WTC11 (cell line): ENCODE measurements around the gene CIDEC. TPM values are rescaled to one million over a fixed set of nuclear protein-coding genes. Genes with fewer than 3 reads are reported as not detected.

Source experiments
- ATAC-seq: fragments of 200-7000 bp; cut with Tn5 transposase; 2 replicates; pipeline ENCODE4 v1.10.0; 2021; ENCODE audit warnings: mild to moderate bottlenecking, moderate library complexity
- CTCF ChIA-PET: fragments of 300-600 bp; sonication (Branson Sonifier 250); formaldehyde crosslinking; loops from one replicate; lab custom pipeline; 2021; ENCODE audit warnings: antibody characterized with exemption; lab: Charles Lee
- POLR2A ChIA-PET: fragments of 350-600 bp; sonication (Branson Sonifier 250); formaldehyde crosslinking; loops from one replicate; lab custom pipeline; 2021; ENCODE audit warnings: antibody characterized with exemption; lab: Charles Lee
- DNase-seq: peaks from one replicate; pipeline ENCODE4 v3.0.0; 2021; ENCODE audit warnings: low spot score
- H3K27ac Mint-ChIP-seq: 2 replicates; pipeline ENCODE4 v1.8.0; 2021; ENCODE audit warnings: mixed read lengths
- H3K27me3 Mint-ChIP-seq: 2 replicates; pipeline ENCODE4 v1.8.0; 2021; ENCODE audit warnings: low read depth, mild to moderate bottlenecking, moderate library complexity, mixed read lengths
- H3K36me3 Mint-ChIP-seq: 2 replicates; pipeline ENCODE4 v1.8.0; 2021; ENCODE audit warnings: mixed read lengths
- H3K4me1 Mint-ChIP-seq: 2 replicates; pipeline ENCODE4 v1.8.0; 2022; ENCODE audit warnings: mixed read lengths
- H3K4me3 Mint-ChIP-seq: 2 replicates; pipeline ENCODE4 v1.8.0; 2021; ENCODE audit warnings: mild to moderate bottlenecking, moderate library complexity, mixed read lengths
- H3K9me3 Mint-ChIP-seq: 2 replicates; pipeline ENCODE4 v1.8.0; 2021; ENCODE audit warnings: mixed read lengths
- ARID4B ChIP-seq: sonication (generic); formaldehyde crosslinking; IDR thresholded peaks from 2 replicates; pipeline ENCODE4 v1.8.0; 2023; ENCODE audit warnings: missing genetic modification reagents, mild to moderate bottlenecking, borderline replicate concordance
- ATF2 ChIP-seq: sonication (generic); formaldehyde crosslinking; IDR thresholded peaks from 2 replicates; pipeline ENCODE4 v1.8.1; 2022; ENCODE audit warnings: low read depth, missing genetic modification reagents, borderline replicate concordance
- ERG ChIP-seq: fragments of 250-450 bp; sonication (Bioruptor Pico); IDR thresholded peaks from 2 replicates; pipeline ENCODE4 v1.8.0; 2021; ENCODE audit warnings: mild to moderate bottlenecking
- KAT7 ChIP-seq: sonication (generic); formaldehyde crosslinking; IDR thresholded peaks from 2 replicates; pipeline ENCODE4 v1.8.1; 2023; ENCODE audit warnings: missing genetic modification reagents, mild to moderate bottlenecking, borderline replicate concordance
- MYBL2 ChIP-seq: sonication (generic); formaldehyde crosslinking; IDR thresholded peaks from 2 replicates; pipeline ENCODE4 v1.8.1; 2023; ENCODE audit warnings: mild to moderate bottlenecking, moderate library complexity, missing genetic modification reagents
- NFE2L1 ChIP-seq: sonication (generic); formaldehyde crosslinking; IDR thresholded peaks from 2 replicates; pipeline ENCODE4 v1.8.1; 2023; ENCODE audit warnings: missing genetic modification reagents
- RELA ChIP-seq: sonication (generic); formaldehyde crosslinking; IDR thresholded peaks from 2 replicates; pipeline ENCODE4 v1.8.1; 2022; ENCODE audit warnings: missing genetic modification reagents, mild to moderate bottlenecking, borderline replicate concordance
- RORB ChIP-seq: fragments of 250-450 bp; sonication (Bioruptor Pico); IDR thresholded peaks from 2 replicates; pipeline ENCODE4 v1.9.0; 2021; ENCODE audit warnings: mild to moderate bottlenecking
- TEAD1 ChIP-seq: sonication (generic); formaldehyde crosslinking; IDR thresholded peaks from 2 replicates; pipeline ENCODE4 v1.8.0; 2022; ENCODE audit warnings: mild to moderate bottlenecking, missing genetic modification reagents
- USF1 ChIP-seq: sonication (generic); formaldehyde crosslinking; IDR thresholded peaks from 2 replicates; pipeline ENCODE4 v1.8.0; 2022; ENCODE audit warnings: mild to moderate bottlenecking, missing genetic modification reagents
- USF2 ChIP-seq: sonication (generic); formaldehyde crosslinking; IDR thresholded peaks from 2 replicates; pipeline ENCODE4 v1.8.1; 2023; ENCODE audit warnings: mild to moderate bottlenecking, missing genetic modification reagents, moderate library complexity
- ZNF138 ChIP-seq: sonication (generic); formaldehyde crosslinking; conservative IDR thresholded peaks from 2 replicates; pipeline ENCODE4 v1.8.1; 2022; ENCODE audit warnings: mild to moderate bottlenecking, moderate library complexity, missing genetic modification reagents
- ZNF232 ChIP-seq: sonication (generic); formaldehyde crosslinking; IDR thresholded peaks from 2 replicates; pipeline ENCODE4 v1.8.0; 2022; ENCODE audit warnings: mild to moderate bottlenecking, missing genetic modification reagents
- ZNF281 ChIP-seq: sonication (generic); formaldehyde crosslinking; IDR thresholded peaks from 2 replicates; pipeline ENCODE4 v1.8.0; 2023; ENCODE audit warnings: mild to moderate bottlenecking, missing genetic modification reagents
- total RNA-seq: library from RNA; stranded (reverse); gene quantifications from 3 replicates; pipeline ENCODE4 v1.2.3, GENCODE V29; 2021

The CIDEC gene
- total RNA-seq, 1 experiment from 2014 or later = not detected

- no peak for TF ChIP-seq KAT7 (CRISPR knock-in tag)
- no peak for TF ChIP-seq ATF2 (CRISPR knock-in tag)
- TF ChIP-seq USF2 (CRISPR knock-in tag) = no peak
- TF ChIP-seq RORB (CRISPR knock-in tag) = no peak
- no peak for TF ChIP-seq RELA
- ChIA-PET POLR2A (no interaction called here), CTCF (interaction anchor here (0.7 kb wide), 1 partner anchor 9 kb away, joined by 3 read pairs; no protein-coding TSS in a partner anchor)
- ATAC-seq (no peak), DNase-seq (no peak)
- Mint-ChIP-seq H3K36me3 (no peaks in the 10 kb centered on the region), H3K4me3 (no peak overlapping the region), H3K27ac (no peak overlapping the region), H3K4me1 (no peaks in the 10 kb centered on the region), H3K9me3 (no peaks in the 10 kb centered on the region), H3K27me3 (peaks cover 3% of the 10 kb centered on the region; the same call in 1 of the 2 replicates)
Measured at GRCh38 chr3:9870978-9871377, 9.1 kb downstream of the CIDEC start.

- Mint-ChIP-seq H3K4me3 (no peak overlapping the region), H3K9me3 (no peaks in the 10 kb centered on the region), H3K27ac (no peak overlapping the region), H3K4me1 (no peaks in the 10 kb centered on the region), H3K27me3 (peaks cover 3% of the 10 kb centered on the region; the same call in 1 of the 2 replicates), H3K36me3 (no peaks in the 10 kb centered on the region)
- ATAC-seq = no peak
- no peak for DNase-seq
- CTCF ChIA-PET = no interaction called here
- TF ChIP-seq ZNF232 (no peak), USF1 (CRISPR knock-in tag) (no peak), TEAD1 (no peak), ERG (no peak), NFE2L1 (CRISPR knock-in tag) (no peak), ZNF138 (CRISPR knock-in tag) (no peak), ARID4B (CRISPR knock-in tag) (no peak), ZNF281 (CRISPR knock-in tag) (no peak), MYBL2 (no peak), ATF2 (CRISPR knock-in tag) (no peak)
- POLR2A ChIA-PET = no interaction called here
Measured at GRCh38 chr3:9869955-9870354, 10.1 kb downstream of the CIDEC start.
